GM11168 (cell line): ENCODE measurements around the gene GLIPR1.

ENCODE experiments used
- in situ Hi-C: fragments of 300-500 bp; cut with MboI; formaldehyde crosslinking; loops from one replicate; pipeline ENCODE4 v1.12.0; 2022; ENCODE audit warnings: low sequenced_read_pairs; ENCODE audit not compliant: unreplicated experiment

The GLIPR1 gene

GRCh38 chr12:75505706-75506312 lies 25.3 kb downstream of the GLIPR1 start:
- in situ Hi-C loops, result loop anchor here (25.0 kb wide), 1 partner anchor 831 kb away; the partner anchor contains the start of gene BBS10

GRCh38 chr12:75507086-75507485 lies 26.5 kb downstream of the GLIPR1 start:
- in situ Hi-C loops, result loop anchor here (25.0 kb wide), 1 partner anchor 830 kb away; the partner anchor contains the start of gene BBS10

- in situ Hi-C loops, result loop anchor here (25.0 kb wide), 1 partner anchor 829 kb away; the partner anchor contains the start of gene BBS10
These were observed 27.6 kb downstream of the GLIPR1 start for GRCh38 chr12:75508159-75508558.

GRCh38 chr12:75509621-75510020 lies 29.1 kb downstream of the GLIPR1 start:
- in situ Hi-C loops, result loop anchor here (25.0 kb wide), 1 partner anchor 828 kb away; the partner anchor contains the start of gene BBS10

DNA sequence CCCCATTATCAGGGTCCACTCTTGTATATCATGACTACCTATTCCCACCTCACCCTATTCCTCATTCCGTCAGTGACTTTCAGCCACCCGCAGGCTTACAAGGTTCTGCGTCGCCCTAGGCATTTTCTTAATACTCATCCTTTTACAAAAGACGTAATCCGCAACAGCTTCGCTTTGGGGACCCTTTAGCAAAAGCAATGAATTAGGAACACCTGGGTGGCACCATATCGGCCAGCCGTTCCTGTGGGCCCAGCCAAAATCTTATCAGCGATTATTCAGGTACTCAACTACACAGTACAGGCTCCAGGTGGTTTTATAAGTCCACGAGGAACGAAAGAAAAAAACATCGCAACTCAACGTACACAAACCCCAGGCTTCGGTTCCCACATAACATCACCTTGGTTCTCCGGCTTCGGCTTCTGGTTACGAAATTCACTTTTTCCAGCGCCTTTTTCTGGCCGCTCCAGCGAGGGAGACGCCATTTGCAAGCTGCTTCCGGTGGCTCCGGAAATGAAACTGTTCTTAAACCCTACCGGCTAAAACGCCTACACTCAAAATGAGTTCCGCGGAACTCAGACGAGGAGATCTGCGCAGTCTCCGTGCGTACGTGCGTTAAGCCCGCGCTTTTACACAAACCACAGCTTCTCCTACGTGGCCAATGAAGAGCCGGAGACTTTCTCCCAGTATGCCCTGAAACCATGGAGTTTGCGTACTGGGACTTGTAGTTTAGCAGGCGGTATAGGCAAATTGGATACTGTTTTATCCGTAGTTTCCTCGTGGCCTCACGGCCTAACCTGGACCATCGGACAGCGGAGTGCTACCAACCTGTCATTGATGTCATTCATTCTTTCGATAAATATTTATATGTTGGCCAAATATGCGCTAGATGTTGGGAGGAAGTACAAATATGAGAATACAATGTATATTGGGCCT lies 30.8 kb downstream of the GLIPR1 start, which contains the start of gene KRR1:
KRR1 (minus strand) TSS at position 494 of the 933 bp plus-strand sequence; CDS start at position 482, 12 bp downstream.
- in situ Hi-C loops, result loop anchor here (25.0 kb wide), 1 partner anchor 826 kb away; the partner anchor contains the start of gene BBS10

DNA sequence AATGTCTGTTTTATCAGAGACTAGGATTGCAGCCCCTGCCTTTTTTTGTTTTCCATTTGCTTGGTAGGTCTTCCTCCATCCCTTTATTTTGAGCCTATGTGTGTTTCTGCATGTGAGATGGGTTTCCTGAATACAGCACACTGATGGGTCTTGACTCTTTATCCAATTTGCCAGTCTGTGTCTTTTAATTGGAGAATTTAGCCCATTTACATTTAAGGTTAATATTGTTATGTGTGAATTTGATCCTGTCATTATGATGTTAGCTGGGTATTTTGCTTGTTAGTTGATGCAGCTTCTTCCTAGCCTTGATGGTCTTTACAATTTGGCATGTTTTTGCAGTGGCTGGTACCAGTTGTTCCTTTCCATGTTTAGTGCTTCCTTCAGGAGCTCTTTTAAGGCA lies 40.7 kb downstream of the GLIPR1 start:
- in situ Hi-C loops, result loop anchor here (25.0 kb wide), 1 partner anchor 816 kb away; the partner anchor contains the start of gene BBS10

- in situ Hi-C loops, result loop anchor here (25.0 kb wide), 1 partner anchor 815 kb away; the partner anchor contains the start of gene BBS10
These were observed 41.6 kb downstream of the GLIPR1 start for GRCh38 chr12:75522124-75522523.

DNA sequence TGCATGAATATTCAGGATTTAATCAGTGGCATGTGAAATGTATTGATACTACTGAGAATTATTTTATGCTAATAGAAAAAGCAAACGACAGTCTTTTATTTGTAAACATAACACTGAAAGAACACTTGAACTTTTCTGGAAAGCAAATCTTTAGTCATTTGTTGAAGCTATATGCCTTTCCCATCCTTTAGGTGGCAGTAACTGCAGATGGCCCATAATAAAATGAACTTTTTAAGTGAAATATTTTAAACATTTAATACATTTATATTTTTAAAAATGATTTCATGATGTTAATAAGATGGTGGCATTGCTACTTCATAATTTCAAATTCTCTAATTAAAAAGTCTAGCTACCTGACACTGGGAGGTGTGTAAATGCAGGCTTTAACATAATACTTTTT lies 44.7 kb downstream of the GLIPR1 start:
- in situ Hi-C loops, result loop anchor here (5.0 kb wide), 1 partner anchor 507 kb away; the partner anchor contains the start of gene PHLDA1

- in situ Hi-C loops, result loop anchor here (5.0 kb wide), 1 partner anchor 505 kb away; the partner anchor contains the start of gene PHLDA1
These were observed 46.3 kb downstream of the GLIPR1 start for GRCh38 chr12:75526655-75527511.

GRCh38 chr12:75528272-75528671 lies 47.7 kb downstream of the GLIPR1 start:
- in situ Hi-C loops, result loop anchor here (5.0 kb wide), 1 partner anchor 504 kb away; the partner anchor contains the start of gene PHLDA1

- in situ Hi-C loops, result loop anchor here (5.0 kb wide), 1 partner anchor 504 kb away; the partner anchor contains the start of gene PHLDA1
These were observed 48.1 kb downstream of the GLIPR1 start for GRCh38 chr12:75528692-75529091.

DNA sequence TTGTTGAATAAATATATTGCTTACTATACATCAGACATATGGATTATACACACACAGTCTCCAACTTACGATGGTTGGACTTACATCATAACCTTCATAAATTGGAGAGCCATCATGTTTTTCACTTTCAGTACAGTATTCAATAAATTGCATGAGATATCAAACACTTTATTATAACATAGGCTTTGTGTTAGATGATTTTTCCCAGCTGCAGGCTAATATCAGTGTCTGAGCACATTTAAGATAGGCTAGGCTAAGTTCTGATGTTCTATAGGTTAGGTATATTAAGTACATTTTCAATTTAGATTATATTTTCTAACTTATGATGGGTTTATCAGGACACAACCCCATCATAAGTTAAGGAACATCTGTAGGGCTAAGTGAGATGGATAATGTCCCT lies 48.8 kb downstream of the GLIPR1 start:
- in situ Hi-C loops, result loop anchor here (5.0 kb wide), 1 partner anchor 503 kb away; the partner anchor contains the start of gene PHLDA1

- in situ Hi-C loops, result loop anchor here (5.0 kb wide), 1 partner anchor 502 kb away; the partner anchor contains the start of gene PHLDA1
These were observed 49.3 kb downstream of the GLIPR1 start for GRCh38 chr12:75529826-75530225.

GRCh38 chr12:75533239-75533638 lies 52.7 kb downstream of the GLIPR1 start:
- in situ Hi-C loops, result no loop called here

- in situ Hi-C loops, result no loop called here
These were observed 59.3 kb downstream of the GLIPR1 start for GRCh38 chr12:75539889-75540288.

- in situ Hi-C loops, result no loop called here
These were observed 62.4 kb downstream of the GLIPR1 start for GRCh38 chr12:75542942-75543341.

GRCh38 chr12:75543529-75543928 lies 63.0 kb downstream of the GLIPR1 start:
- in situ Hi-C loops, result no loop called here

GRCh38 chr12:75545636-75546035 lies 65.1 kb downstream of the GLIPR1 start:
- in situ Hi-C loops, result no loop called here

DNA sequence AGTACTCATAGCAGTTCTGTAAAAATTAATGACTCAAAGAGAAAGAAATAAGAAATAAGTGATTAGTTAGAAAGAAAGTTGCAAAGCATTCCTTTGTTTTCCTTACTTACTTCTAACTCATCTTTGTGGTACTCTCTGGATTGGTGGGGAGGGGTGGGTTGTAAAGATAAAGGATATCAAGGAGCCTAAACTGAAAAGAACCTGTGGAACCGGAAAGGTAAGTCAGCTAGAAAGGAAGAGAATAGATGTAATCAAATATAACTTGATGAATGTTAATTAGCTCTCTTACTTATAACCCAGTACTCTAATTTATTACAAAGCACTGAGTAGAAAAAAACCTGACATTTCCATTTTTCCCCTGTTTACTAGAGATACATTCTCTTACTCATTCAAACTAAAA lies 68.3 kb downstream of the GLIPR1 start:
- in situ Hi-C loops, result no loop called here
